Immature natural killer cell (primary cell): ENCODE measurements around the gene KRTAP10-8. TPM values are rescaled to one million over a fixed set of nuclear protein-coding genes. Genes with fewer than 3 reads are reported as not detected.
"Not testable (repeated sequence)": the region's sequence is repeated elsewhere in the genome, so short reads cannot be mapped to it uniquely, and the experiment has no call there.

Experiments used
- DNase-seq, 3 donors: peaks; one replicate each; pipeline ENCODE4 v3.0.0; 2022; ENCODE audit warnings: mixed read lengths in 1 of 3
- H3K27ac Mint-ChIP-seq, 6 donors: one replicate each; pipeline ENCODE4 v1.8.0; 2020; ENCODE audit warnings: mixed read lengths in 6 of 6, mild to moderate bottlenecking in 5 of 6, inconsistent platforms in 4 of 6, moderate library complexity in 3 of 6
- H3K27me3 Mint-ChIP-seq, 3 donors: one replicate each; pipeline ENCODE4 v1.8.0; 2020 to 2021; ENCODE audit warnings: low read depth in 3 of 3, mild to moderate bottlenecking in 3 of 3, mixed read lengths in 3 of 3, moderate library complexity in 3 of 3, inconsistent platforms in 1 of 3
- H3K36me3 Mint-ChIP-seq, 3 donors: one replicate each; pipeline ENCODE4 v1.8.0; 2020; ENCODE audit warnings: mixed read lengths in 3 of 3, inconsistent platforms in 2 of 3, mild to moderate bottlenecking in 2 of 3
- H3K4me1 Mint-ChIP-seq, 2 donors: one replicate each; pipeline ENCODE4 v1.8.0; 2020; ENCODE audit warnings: inconsistent platforms in 2 of 2, mild to moderate bottlenecking in 2 of 2, mixed read lengths in 2 of 2, moderate library complexity in 1 of 2
- H3K4me3 Mint-ChIP-seq, 5 donors: one replicate each; pipeline ENCODE4 v1.8.0; 2020; ENCODE audit warnings: mild to moderate bottlenecking in 5 of 5, mixed read lengths in 5 of 5, inconsistent platforms in 3 of 5, moderate library complexity in 3 of 5
- H3K9me3 Mint-ChIP-seq, 6 donors: one replicate each; pipeline ENCODE4 v1.8.0; 2020; ENCODE audit warnings: mild to moderate bottlenecking in 6 of 6, mixed read lengths in 6 of 6, inconsistent platforms in 4 of 6, moderate library complexity in 3 of 6
- polyA plus RNA-seq, 3 donors: library from polyadenylated mRNA; unstranded; fragments of 300-500 nt; fragmentation: Illumina TruSeq; gene quantifications; one replicate each; pipeline ENCODE4 v1.2.3, GENCODE V29; 2021

Gene KRTAP10-8
- polyA plus RNA-seq, 3 donors from 2014 or later = not detected

GRCh38 chr21:44598061-44598460 is 13.8 kb upstream of the KRTAP10-8 start:
- Mint-ChIP-seq H3K27ac (no peak overlapping the region), H3K9me3 (peaks cover 0 to 7% (median under 1%) of the 10 kb centered on the region in 6 donors), H3K4me1 (no peaks in the 10 kb centered on the region), H3K4me3 (no peak overlapping the region), H3K36me3 (peaks cover 0 to 6% (median 0%) of the 10 kb centered on the region in 3 donors), H3K27me3 (peaks cover 0 to 6% (median 3%) of the 10 kb centered on the region in 3 donors)
- DNase-seq = no peak

DNA sequence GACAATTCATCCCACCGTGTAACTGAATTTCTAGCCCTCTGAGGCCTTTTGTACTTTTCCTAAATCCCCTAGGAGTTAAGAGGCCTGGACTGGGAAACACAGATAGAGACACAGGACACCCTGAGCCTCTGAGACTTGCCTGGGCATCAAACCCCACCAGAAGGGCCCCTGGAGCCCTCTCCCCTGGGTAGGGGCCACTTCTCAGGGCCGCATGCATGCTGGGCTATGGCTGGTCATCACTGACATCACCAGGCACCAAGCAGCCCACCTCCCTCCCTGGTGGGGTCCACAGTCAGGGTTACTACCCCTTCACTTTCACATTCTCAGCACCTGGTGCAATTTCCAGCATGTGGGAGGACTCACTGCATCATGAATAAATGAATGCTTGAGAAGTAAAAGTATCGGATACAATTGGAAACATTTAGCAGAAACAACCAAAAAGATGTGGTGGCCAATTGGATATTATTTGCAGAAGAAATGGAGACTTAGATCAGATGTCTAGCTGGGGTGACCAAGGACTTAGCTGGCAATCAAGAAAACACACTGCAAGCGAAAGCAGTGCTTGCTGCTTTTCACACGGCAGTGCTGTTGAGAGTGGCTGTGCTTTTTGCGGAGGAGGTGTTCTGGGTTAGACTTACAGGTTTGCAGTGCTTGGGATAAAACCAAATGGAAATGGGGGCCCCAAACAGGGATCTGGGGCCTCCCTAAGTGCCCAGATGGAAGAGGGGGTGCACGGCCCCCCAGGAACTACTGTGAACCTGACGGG is 12.4 kb upstream of the KRTAP10-8 start:
- H3K4me3 Mint-ChIP-seq = no peak overlapping the region
- no peak overlapping the region for H3K27ac Mint-ChIP-seq
- H3K27me3 Mint-ChIP-seq = peaks cover 0 to 6% (median 4%) of the 10 kb centered on the region in 3 donors
- H3K36me3 Mint-ChIP-seq = peaks cover 0 to 6% (median 0%) of the 10 kb centered on the region in 3 donors
- H3K4me1 Mint-ChIP-seq = no peaks in the 10 kb centered on the region
- no peak for DNase-seq
- peaks cover 0 to 7% (median under 1%) of the 10 kb centered on the region in 6 donors for H3K9me3 Mint-ChIP-seq

GRCh38 chr21:44600118-44600978 is 11.5 kb upstream of the KRTAP10-8 start, which contains the start of gene KRTAP10-7:
Gene KRTAP10-7 (plus strand): TSS chr21:44600597. CDS start chr21:44600622, 25 bp downstream.
- H3K27me3 Mint-ChIP-seq = peaks cover 0 to 14% (median 4%) of the 10 kb centered on the region in 3 donors
- not testable (repeated sequence) for H3K4me1 Mint-ChIP-seq

GRCh38 chr21:44601091-44601490 is 10.8 kb upstream of the KRTAP10-8 start:
- not testable (repeated sequence) for H3K4me1 Mint-ChIP-seq, H3K27ac Mint-ChIP-seq, DNase-seq, H3K36me3 Mint-ChIP-seq, H3K9me3 Mint-ChIP-seq, H3K4me3 Mint-ChIP-seq
- peaks cover 0 to 20% (median 4%) of the 10 kb centered on the region in 3 donors for H3K27me3 Mint-ChIP-seq

More at GRCh38 chr21:44600118-44600978, 11.5 kb upstream of the KRTAP10-8 start, which contains the start of gene KRTAP10-7:
- not testable (repeated sequence) for H3K36me3 Mint-ChIP-seq, H3K27ac Mint-ChIP-seq, DNase-seq, H3K4me3 Mint-ChIP-seq, H3K9me3 Mint-ChIP-seq

DNA sequence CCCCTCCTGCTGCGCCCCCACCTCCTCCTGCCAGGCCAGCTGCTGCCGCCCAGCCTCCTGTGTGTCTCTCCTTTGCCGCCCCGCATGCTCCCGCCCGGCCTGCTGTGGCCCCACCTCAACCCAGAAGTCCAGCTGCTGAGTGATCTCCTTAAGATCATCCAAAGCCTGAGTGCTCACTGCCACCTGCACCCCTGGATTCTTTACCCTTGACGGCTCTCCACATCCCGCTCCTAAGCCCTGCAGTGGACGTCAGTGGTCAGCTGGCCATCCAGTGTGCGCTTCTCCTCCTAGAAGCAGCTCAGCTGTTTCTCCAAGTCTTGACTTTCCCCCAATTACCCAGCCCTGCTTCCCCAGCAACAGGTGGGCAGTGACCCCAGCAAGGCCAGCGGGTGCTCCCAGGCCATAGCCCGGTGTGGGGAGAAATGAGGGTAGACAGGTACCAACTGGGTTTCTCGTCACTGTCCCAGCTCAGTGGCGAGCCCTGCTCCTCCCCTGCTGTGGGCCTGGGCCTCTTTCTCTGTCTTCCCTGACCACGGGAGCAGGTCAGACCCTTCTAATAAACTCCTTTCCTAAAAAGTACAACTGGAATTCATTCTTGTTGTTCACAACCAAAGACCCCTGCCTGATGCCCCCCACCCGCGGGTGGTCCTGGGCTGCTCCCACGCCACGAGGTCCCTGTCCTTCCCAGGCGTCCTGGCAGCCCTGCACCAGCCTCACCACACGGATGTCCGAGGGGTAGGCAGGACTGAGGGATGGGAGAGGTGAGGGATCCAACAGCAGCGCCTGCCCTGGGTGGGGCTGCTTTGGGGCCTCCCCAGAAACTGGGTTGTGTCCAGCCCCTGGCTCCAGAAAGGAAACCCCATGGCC is 10.1 kb upstream of the KRTAP10-8 start:
- Mint-ChIP-seq H3K4me1 (no peaks in the 10 kb centered on the region), H3K27me3 (peaks cover 0 to 25% (median 4%) of the 10 kb centered on the region in 3 donors), H3K36me3 (peaks cover 0 to 6% (median 0%) of the 10 kb centered on the region in 3 donors), H3K4me3 (no peak overlapping the region), H3K27ac (no peak overlapping the region), H3K9me3 (peaks cover 0 to 7% (median under 1%) of the 10 kb centered on the region in 6 donors)
- DNase-seq = no peak

GRCh38 chr21:44602463-44602850 is 9.4 kb upstream of the KRTAP10-8 start:
- Mint-ChIP-seq H3K27ac (no peak overlapping the region), H3K4me1 (no peaks in the 10 kb centered on the region), H3K4me3 (no peak overlapping the region), H3K36me3 (peaks cover 0 to 6% (median 0%) of the 10 kb centered on the region in 3 donors), H3K27me3 (peaks cover 0 to 25% (median 5%) of the 10 kb centered on the region in 3 donors), H3K9me3 (peaks cover 0 to 7% (median under 1%) of the 10 kb centered on the region in 6 donors)
- no peak for DNase-seq

DNA sequence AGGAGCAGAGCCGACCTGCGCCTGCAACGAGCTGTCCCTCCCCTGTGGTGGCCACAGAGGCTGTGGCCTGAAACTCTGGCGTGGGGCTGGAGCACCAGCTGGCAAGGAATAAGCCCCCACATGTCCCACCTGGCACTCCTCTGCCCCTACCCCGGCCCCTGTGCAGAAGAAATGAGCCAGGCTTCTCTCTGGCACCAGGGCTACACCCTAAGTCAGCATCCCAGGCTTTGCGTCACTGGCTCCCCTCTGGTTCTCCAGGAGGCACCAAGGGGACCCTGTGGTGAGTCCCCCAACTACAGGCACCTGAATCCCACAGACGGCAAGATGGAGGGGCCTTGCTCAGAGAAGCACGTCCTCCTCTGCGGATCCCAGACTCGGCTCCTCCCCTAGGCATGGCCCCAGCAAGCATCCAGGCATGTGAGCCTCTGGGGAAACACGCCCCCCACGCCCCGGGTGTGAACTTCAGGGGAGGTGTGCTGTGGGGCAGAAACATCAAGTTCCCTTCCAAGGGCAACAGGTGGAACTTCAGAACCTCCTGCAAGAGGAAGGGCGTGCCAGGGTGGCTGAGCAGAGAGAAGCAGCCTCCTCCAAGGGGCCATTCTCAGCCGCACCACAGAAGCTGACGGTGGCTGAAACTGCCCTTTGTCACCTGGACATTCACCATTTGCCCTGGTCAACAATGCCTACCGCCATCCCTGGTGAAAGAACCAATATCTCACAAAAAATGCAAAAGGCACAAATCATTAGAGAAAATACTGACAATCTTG is 8.6 kb upstream of the KRTAP10-8 start:
- Mint-ChIP-seq H3K36me3 (peaks cover 0 to 6% (median 0%) of the 10 kb centered on the region in 3 donors), H3K27ac (no peak overlapping the region), H3K9me3 (peaks cover 0 to 6% (median under 1%) of the 10 kb centered on the region in 6 donors), H3K4me1 (no peaks in the 10 kb centered on the region), H3K4me3 (no peak overlapping the region), H3K27me3 (peaks cover 0 to 25% (median 5%) of the 10 kb centered on the region in 3 donors)
- no peak for DNase-seq

DNA sequence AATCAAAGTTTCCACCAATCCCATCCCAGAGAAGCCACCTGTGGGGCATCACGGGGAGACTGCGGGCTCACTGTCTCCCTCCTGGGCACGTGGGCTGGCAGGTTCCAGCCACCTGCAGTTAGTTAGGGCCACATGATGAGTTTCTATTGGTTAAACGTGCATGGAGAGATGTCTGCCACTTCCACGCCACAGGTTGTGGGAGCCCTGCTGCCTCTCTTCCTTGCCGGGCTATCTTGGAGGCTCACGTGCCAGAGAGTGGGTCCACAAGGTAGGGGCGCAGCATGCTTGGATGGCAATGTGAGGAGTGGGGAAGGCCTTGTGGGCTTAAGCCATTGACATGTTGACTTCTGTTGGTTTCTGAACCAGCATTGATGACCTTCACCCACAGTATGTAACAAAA is 8.0 kb upstream of the KRTAP10-8 start:
- peaks cover 0 to 2% (median 2%) of the 10 kb centered on the region in 3 donors for H3K36me3 Mint-ChIP-seq
- no peaks in the 10 kb centered on the region for H3K4me1 Mint-ChIP-seq
- H3K9me3 Mint-ChIP-seq = peaks cover under 1 to 3% (median 2%) of the 10 kb centered on the region in 6 donors
- peaks cover 0 to 23% (median 3%) of the 10 kb centered on the region in 3 donors for H3K27me3 Mint-ChIP-seq
- H3K27ac Mint-ChIP-seq = no peak overlapping the region
- no peak for DNase-seq
- H3K4me3 Mint-ChIP-seq = no peak overlapping the region

- H3K4me3 Mint-ChIP-seq = no peak overlapping the region
- no peak for DNase-seq
- peaks cover 0 to 19% (median 3%) of the 10 kb centered on the region in 3 donors for H3K27me3 Mint-ChIP-seq
- no peak overlapping the region for H3K27ac Mint-ChIP-seq
- no peaks in the 10 kb centered on the region for H3K4me1 Mint-ChIP-seq
- H3K36me3 Mint-ChIP-seq = peaks cover 12 to 20% (median 17%) of the 10 kb centered on the region in 3 donors
- peaks cover 1 to 28% (median 21%) of the 10 kb centered on the region in 6 donors for H3K9me3 Mint-ChIP-seq
These were observed 5.4 kb upstream of the KRTAP10-8 start for GRCh38 chr21:44606495-44606894.

DNA sequence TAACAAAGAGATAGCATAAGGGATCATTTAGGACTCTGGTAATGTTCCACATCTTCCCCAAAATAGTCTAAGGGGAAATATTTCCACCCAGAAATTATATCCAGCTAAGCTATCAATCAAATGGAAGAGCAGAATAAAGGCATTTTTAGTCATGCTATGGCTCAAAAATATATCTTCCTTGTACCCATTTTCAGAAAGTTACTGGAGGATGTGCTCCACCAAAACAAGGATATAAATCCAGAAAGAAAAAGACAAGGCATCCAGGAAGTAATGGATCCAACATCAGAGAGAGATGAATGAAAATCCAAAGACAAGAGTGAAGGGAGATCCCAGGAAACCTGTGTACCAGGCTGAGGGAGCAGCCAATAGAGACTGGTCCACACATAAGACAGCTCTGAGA is 2.7 kb upstream of the KRTAP10-8 start:
- Mint-ChIP-seq H3K9me3 (peaks cover 6 to 28% (median 24%) of the 10 kb centered on the region in 6 donors), H3K4me3 (no peak overlapping the region), H3K36me3 (peaks cover 15 to 21% (median 18%) of the 10 kb centered on the region in 3 donors), H3K27me3 (peaks cover 2 to 19% (median 3%) of the 10 kb centered on the region in 3 donors), H3K27ac (peak overlapping the region in 1 of 6 donors; percentile 28), H3K4me1 (peaks cover 0 to 5% of the 10 kb centered on the region in 2 donors)
- DNase-seq = no peak

DNA sequence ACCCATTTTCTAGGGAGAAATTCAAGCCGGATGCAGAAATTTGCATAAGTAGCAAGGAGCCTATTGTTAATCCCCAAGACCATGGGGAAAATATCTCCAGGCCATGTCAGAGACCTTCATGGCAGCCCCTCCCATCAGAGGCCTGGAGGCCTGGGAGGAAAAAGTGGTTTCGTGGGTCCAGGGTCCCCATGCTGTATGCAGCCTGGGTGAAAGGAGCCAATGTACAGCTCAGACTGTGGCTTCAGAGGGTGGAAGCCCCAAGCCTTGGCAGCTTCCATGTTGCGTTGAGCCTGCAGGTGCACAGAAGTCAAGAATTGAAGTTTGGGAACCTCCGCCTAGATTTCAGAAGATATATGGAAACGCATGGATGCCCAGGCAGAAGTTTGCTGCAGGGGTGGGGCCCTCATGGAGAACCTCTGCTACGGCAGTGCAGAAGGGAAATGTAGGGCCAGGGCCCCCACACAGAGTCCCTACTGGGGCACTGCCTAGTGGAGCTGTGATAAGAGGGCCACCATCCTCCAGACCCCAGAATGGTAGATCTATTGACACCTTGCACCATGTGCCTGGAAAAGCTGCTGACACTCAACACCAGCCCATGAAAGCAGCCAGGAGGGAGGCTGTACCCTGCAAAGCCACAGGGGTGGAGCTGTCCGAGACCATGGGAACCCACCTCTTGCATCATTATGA is 1.6 kb upstream of the KRTAP10-8 start:
- H3K4me1 Mint-ChIP-seq, DNase-seq, H3K4me3 Mint-ChIP-seq, H3K27ac Mint-ChIP-seq: not testable (repeated sequence)
- Mint-ChIP-seq H3K36me3 (peaks cover 15 to 21% (median 18%) of the 10 kb centered on the region in 3 donors), H3K9me3 (peaks cover 6 to 28% (median 24%) of the 10 kb centered on the region in 6 donors), H3K27me3 (peaks cover 2 to 11% (median 2%) of the 10 kb centered on the region in 3 donors)

DNA sequence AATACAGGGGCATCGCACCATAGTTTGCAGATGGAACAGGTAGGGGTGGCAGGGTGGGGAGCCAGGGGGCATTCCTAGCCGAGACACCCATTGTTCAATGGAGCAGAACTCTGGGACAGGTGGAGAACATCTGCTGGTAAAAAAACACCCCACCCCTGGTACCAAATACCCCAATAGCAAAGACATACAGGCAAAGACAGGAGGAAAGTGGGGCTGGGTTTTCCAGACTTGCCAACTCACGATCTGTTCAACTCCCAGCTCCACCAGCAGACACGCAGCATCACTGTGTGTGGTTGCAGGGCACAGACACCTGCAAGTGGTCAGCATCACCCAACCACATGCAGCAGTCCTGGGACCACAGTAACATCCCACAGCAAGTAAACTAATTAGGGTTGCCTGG is 328 bp upstream of the KRTAP10-8 start:
- peaks cover 15 to 21% (median 18%) of the 10 kb centered on the region in 3 donors for H3K36me3 Mint-ChIP-seq
- H3K4me3 Mint-ChIP-seq = no peak overlapping the region
- peaks cover under 1 to 2% (median 2%) of the 10 kb centered on the region in 3 donors for H3K27me3 Mint-ChIP-seq
- H3K4me1 Mint-ChIP-seq = peaks cover 0 to 5% of the 10 kb centered on the region in 2 donors
- peaks cover 6 to 28% (median 24%) of the 10 kb centered on the region in 6 donors for H3K9me3 Mint-ChIP-seq
- no peak overlapping the region for H3K27ac Mint-ChIP-seq
- no peak for DNase-seq
